Activated CD4-positive, alpha-beta memory T cell treated with anti-CD3 and anti-CD28 coated beads, Interleukin-2, amount 10 ng/mL, durations not matched to agents 7 days and 5 days (primary cell): ENCODE results near the gene MISP. TPM values are rescaled to one million over a fixed set of nuclear protein-coding genes. Genes with fewer than 3 reads are reported as not detected.

Source experiments
- CTCF ChIA-PET: fragments of 350-600 bp; sonication (Branson Sonifier 250); formaldehyde crosslinking; loops from one replicate; lab custom pipeline; 2021; ENCODE audit warnings: antibody characterized with exemption, inconsistent platforms; lab: Charles Lee
- POLR2A ChIA-PET: fragments of 350-600 bp; sonication (Branson Sonifier 250); formaldehyde crosslinking; loops from one replicate; lab custom pipeline; 2021; ENCODE audit warnings: antibody characterized with exemption; lab: Charles Lee
- DNase-seq: peaks from one replicate; pipeline ENCODE4 v3.0.0-alpha.2; 2020
- H3K27ac Mint-ChIP-seq: one replicate; pipeline ENCODE4 v1.8.0; 2021; ENCODE audit warnings: mild to moderate bottlenecking, mixed read lengths
- H3K27me3 Mint-ChIP-seq: one replicate; pipeline ENCODE4 v1.8.0; 2021; ENCODE audit warnings: mixed read lengths
- H3K36me3 Mint-ChIP-seq: one replicate; pipeline ENCODE4 v1.8.0; 2021; ENCODE audit warnings: low read depth, mixed read lengths
- H3K4me1 Mint-ChIP-seq: one replicate; pipeline ENCODE4 v1.8.0; 2021; ENCODE audit warnings: mixed read lengths
- H3K4me3 Mint-ChIP-seq: one replicate; pipeline ENCODE4 v1.8.0; 2021; ENCODE audit warnings: mild to moderate bottlenecking, mixed read lengths
- H3K9me3 Mint-ChIP-seq: one replicate; pipeline ENCODE4 v1.8.0; 2021; ENCODE audit warnings: mixed read lengths
- total RNA-seq, 2 experiments: library from RNA; stranded (reverse); gene quantifications; one replicate each; pipeline ENCODE4 v1.2.3, GENCODE V29; 2021

The MISP gene
- total RNA-seq, 2 experiments from 2014 or later, result not detected

- CTCF ChIA-PET, result no interaction called here
- Mint-ChIP-seq H3K4me3 (peak overlapping the region; percentile 66), H3K9me3 (no peaks in the 10 kb centered on the region), H3K27me3 (no peaks in the 10 kb centered on the region), H3K4me1 (peaks cover 51% of the 10 kb centered on the region), H3K36me3 (peaks cover 58% of the 10 kb centered on the region), H3K27ac (peak overlapping the region; percentile 69)
- POLR2A ChIA-PET, result interaction anchor here (0.7 to 1.5 kb wide), 3 partner anchors 14 to 468 kb away, joined by 3 to 9 read pairs (median 3); partner anchors contain the start of gene CIRBP
- DNase-seq, result peak; percentile 27
These were observed 50.3 kb downstream of the MISP start for GRCh38 chr19:801030-801860.

GRCh38 chr19:801861-802497 is 51.1 kb downstream of the MISP start:
- no peaks in the 10 kb centered on the region for H3K27me3 Mint-ChIP-seq
- no peak for DNase-seq
- no peaks in the 10 kb centered on the region for H3K9me3 Mint-ChIP-seq
- peaks cover 47% of the 10 kb centered on the region for H3K4me1 Mint-ChIP-seq
- H3K27ac Mint-ChIP-seq, result peak overlapping the region; percentile 69
- peak overlapping the region; percentile 66 for H3K4me3 Mint-ChIP-seq
- H3K36me3 Mint-ChIP-seq, result peaks cover 63% of the 10 kb centered on the region
- CTCF ChIA-PET, result no interaction called here
- POLR2A ChIA-PET, result interaction anchor here (1.4 to 1.5 kb wide), 3 partner anchors 13 to 239 kb away, joined by 3 to 9 read pairs (median 4); no protein-coding TSS in a partner anchor

- Mint-ChIP-seq H3K27ac (peak overlapping the region; percentile 56), H3K9me3 (no peaks in the 10 kb centered on the region), H3K36me3 (peaks cover 69% of the 10 kb centered on the region), H3K27me3 (no peaks in the 10 kb centered on the region), H3K4me3 (peak overlapping the region; percentile 24), H3K4me1 (peaks cover 53% of the 10 kb centered on the region)
- ChIA-PET POLR2A (interaction anchor here (1.5 kb wide), 2 partner anchors 13 to 17 kb away, joined by 4 to 5 read pairs; no protein-coding TSS in a partner anchor), CTCF (no interaction called here)
- DNase-seq, result no peak
These were observed 51.7 kb downstream of the MISP start for GRCh38 chr19:802498-803098.

GRCh38 chr19:803099-803561 is 52.2 kb downstream of the MISP start:
- H3K36me3 Mint-ChIP-seq, result peaks cover 74% of the 10 kb centered on the region
- no peak overlapping the region for H3K27ac Mint-ChIP-seq
- H3K4me3 Mint-ChIP-seq, result no peak overlapping the region
- CTCF ChIA-PET, result no interaction called here
- H3K4me1 Mint-ChIP-seq, result peaks cover 56% of the 10 kb centered on the region
- H3K27me3 Mint-ChIP-seq, result no peaks in the 10 kb centered on the region
- POLR2A ChIA-PET, result interaction anchor here (1.5 kb wide), 2 partner anchors 12 to 17 kb away, joined by 4 to 5 read pairs; no protein-coding TSS in a partner anchor
- DNase-seq, result no peak
- no peaks in the 10 kb centered on the region for H3K9me3 Mint-ChIP-seq

- Mint-ChIP-seq H3K27me3 (no peaks in the 10 kb centered on the region), H3K4me3 (no peak overlapping the region), H3K36me3 (peaks cover 71% of the 10 kb centered on the region), H3K9me3 (no peaks in the 10 kb centered on the region), H3K4me1 (peaks cover 56% of the 10 kb centered on the region), H3K27ac (no peak overlapping the region)
- ChIA-PET CTCF (no interaction called here), POLR2A (interaction anchor here (1.5 kb wide), 2 partner anchors 11 to 16 kb away, joined by 4 to 5 read pairs; no protein-coding TSS in a partner anchor)
- no peak for DNase-seq
These were observed 52.9 kb downstream of the MISP start for GRCh38 chr19:803686-804418.

- Mint-ChIP-seq H3K4me3 (no peak overlapping the region), H3K27me3 (no peaks in the 10 kb centered on the region), H3K36me3 (peaks cover 68% of the 10 kb centered on the region), H3K4me1 (peaks cover 50% of the 10 kb centered on the region), H3K9me3 (no peaks in the 10 kb centered on the region), H3K27ac (peak overlapping the region; percentile 52)
- no peak for DNase-seq
- ChIA-PET POLR2A (no interaction called here), CTCF (no interaction called here)
These were observed 53.7 kb downstream of the MISP start for GRCh38 chr19:804419-805165.

GRCh38 chr19:805166-805551 is 54.2 kb downstream of the MISP start:
- DNase-seq, result no peak
- Mint-ChIP-seq H3K4me1 (peaks cover 45% of the 10 kb centered on the region), H3K27me3 (no peaks in the 10 kb centered on the region), H3K9me3 (no peaks in the 10 kb centered on the region), H3K36me3 (peaks cover 68% of the 10 kb centered on the region), H3K27ac (peak overlapping the region; percentile 52), H3K4me3 (no peak overlapping the region)
- ChIA-PET POLR2A (no interaction called here), CTCF (no interaction called here)

GRCh38 chr19:805600-806550 is 55.0 kb downstream of the MISP start:
- no peak for DNase-seq
- no peak overlapping the region for H3K27ac Mint-ChIP-seq
- peaks cover 69% of the 10 kb centered on the region for H3K36me3 Mint-ChIP-seq
- H3K9me3 Mint-ChIP-seq, result no peaks in the 10 kb centered on the region
- H3K27me3 Mint-ChIP-seq, result no peaks in the 10 kb centered on the region
- H3K4me1 Mint-ChIP-seq, result peaks cover 38% of the 10 kb centered on the region
- ChIA-PET CTCF (no interaction called here), POLR2A (interaction anchor here (1.2 kb wide), 1 partner anchor 7 kb away, joined by 3 read pairs; no protein-coding TSS in a partner anchor)
- no peak overlapping the region for H3K4me3 Mint-ChIP-seq

GRCh38 chr19:806815-807421 is 56.0 kb downstream of the MISP start:
- Mint-ChIP-seq H3K36me3 (peaks cover 68% of the 10 kb centered on the region), H3K9me3 (no peaks in the 10 kb centered on the region), H3K4me3 (no peak overlapping the region), H3K27ac (no peak overlapping the region), H3K27me3 (no peaks in the 10 kb centered on the region), H3K4me1 (peaks cover 28% of the 10 kb centered on the region)
- CTCF ChIA-PET, result no interaction called here
- POLR2A ChIA-PET, result interaction anchor here (1.2 to 3.0 kb wide), 2 partner anchors 8 to 11 kb away, joined by 3 to 7 read pairs; no protein-coding TSS in a partner anchor
- DNase-seq, result no peak

- ChIA-PET POLR2A (interaction anchor here (3.0 kb wide), 1 partner anchor 12 kb away, joined by 7 read pairs; no protein-coding TSS in a partner anchor), CTCF (no interaction called here)
- Mint-ChIP-seq H3K36me3 (peaks cover 64% of the 10 kb centered on the region), H3K27ac (no peak overlapping the region), H3K4me1 (peaks cover 20% of the 10 kb centered on the region), H3K27me3 (no peaks in the 10 kb centered on the region), H3K4me3 (no peak overlapping the region), H3K9me3 (no peaks in the 10 kb centered on the region)
- DNase-seq, result no peak
These were observed 56.9 kb downstream of the MISP start for GRCh38 chr19:807627-808422.
